RWPE1 (cell line): ENCODE data around the gene LDLRAD4.

Experiments used
- CTCF ChIA-PET: fragments of 350-600 bp; sonication (Branson Sonifier 250); formaldehyde crosslinking; extraction: SDS; loops from one replicate; lab custom pipeline; 2021; lab: Yijun Ruan, JAX
- POLR2A ChIA-PET: fragments of 400-600 bp; formaldehyde crosslinking; extraction: SDS; loops from one replicate; lab custom pipeline; 2020; ENCODE audit warnings: antibody characterized with exemption; ENCODE audit not compliant: low non-redundant PET; lab: Yijun Ruan, JAX
- DNase-seq: peaks from one replicate; pipeline ENCODE4 v3.0.0; 2012; ENCODE audit warnings: low spot score
- H3K27ac ChIP-seq: fragments of 450-650 bp; 2 replicates; pipeline ENCODE4 v1.5.1; 2017
- CTCF ChIP-seq: fragments of 450-650 bp; conservative IDR thresholded peaks from 2 replicates; pipeline ENCODE4 v1.5.1; 2017; ENCODE audit warnings: low read depth, mild to moderate bottlenecking

Gene LDLRAD4

GRCh38 chr18:13477147-13477683, 258.7 kb downstream of the LDLRAD4 start:
- no peak overlapping the region for H3K27ac ChIP-seq
- TF ChIP-seq CTCF, result no peak
- DNase-seq, result no peak
- ChIA-PET CTCF (no interaction called here), POLR2A (no interaction called here)

- CTCF ChIA-PET, result no interaction called here
- POLR2A ChIA-PET, result no interaction called here
- DNase-seq, result no peak
- H3K27ac ChIP-seq, result no peak overlapping the region
- TF ChIP-seq CTCF, result no peak
Measured at GRCh38 chr18:13480571-13481255, 262.2 kb downstream of the LDLRAD4 start.

- TF ChIP-seq CTCF, result no peak
- CTCF ChIA-PET, result no interaction called here
- POLR2A ChIA-PET, result no interaction called here
- no peak for DNase-seq
- H3K27ac ChIP-seq, result no peak overlapping the region
Measured at GRCh38 chr18:13481331-13481730, 262.8 kb downstream of the LDLRAD4 start.

- H3K27ac ChIP-seq, result no peak overlapping the region
- no peak for TF ChIP-seq CTCF
- no peak for DNase-seq
- POLR2A ChIA-PET, result no interaction called here
- CTCF ChIA-PET, result no interaction called here
Measured at GRCh38 chr18:13481820-13482617, 263.5 kb downstream of the LDLRAD4 start.

GRCh38 chr18:13482618-13482945, 264.0 kb downstream of the LDLRAD4 start:
- CTCF ChIA-PET, result no interaction called here
- no peak overlapping the region for H3K27ac ChIP-seq
- DNase-seq, result no peak
- POLR2A ChIA-PET, result no interaction called here
- no peak for TF ChIP-seq CTCF

- CTCF ChIA-PET, result no interaction called here
- DNase-seq, result no peak
- TF ChIP-seq CTCF, result no peak
- no peak overlapping the region for H3K27ac ChIP-seq
- POLR2A ChIA-PET, result no interaction called here
Measured at GRCh38 chr18:13483316-13484270, 265.0 kb downstream of the LDLRAD4 start.
